ENCODE results near the gene PDE1C. TPM values are rescaled to one million over a fixed set of nuclear protein-coding genes. Genes with fewer than 3 reads are reported as not detected.
A peak's percentile ranks its signal among the peaks of the same experiment; 100 is the strongest.

PDE1C gene
- total RNA-seq, 1 donor from 2014 or later: 0.26 TPM

DNA sequence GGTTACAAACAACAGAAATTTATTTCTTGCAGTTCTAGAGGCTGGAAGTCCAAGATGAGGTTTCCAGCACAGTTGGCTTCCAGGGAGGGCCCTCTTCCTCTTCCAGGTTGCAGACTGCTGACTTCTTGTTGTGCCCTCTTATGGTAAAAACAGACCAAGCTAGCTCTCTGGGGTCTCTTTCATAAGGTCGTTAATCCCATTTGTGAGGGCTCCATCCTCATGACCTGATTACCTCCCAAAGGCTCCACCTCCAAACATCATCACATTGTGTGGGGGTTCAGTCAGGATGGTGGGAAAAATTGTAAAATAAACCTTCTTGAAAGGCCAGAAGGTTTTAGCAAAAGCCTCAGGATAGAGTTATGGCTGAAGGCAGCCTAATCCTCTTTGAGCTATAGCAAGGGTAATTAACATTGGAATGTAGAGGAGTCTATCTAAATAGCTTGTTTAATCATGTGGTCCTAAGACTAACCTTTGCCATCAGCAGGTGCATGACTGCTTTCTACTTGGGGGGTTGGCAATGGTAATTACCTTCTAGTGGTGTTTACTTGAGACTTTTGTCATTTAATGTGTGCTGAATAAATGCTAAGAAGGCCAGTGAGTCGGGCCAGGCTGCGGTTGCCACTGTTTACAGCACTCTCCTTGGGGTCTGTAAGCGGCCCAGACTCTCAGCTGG, 302.4 kb downstream of the PDE1C start:
- Mint-ChIP-seq H3K4me3 (no peak overlapping the region), H3K36me3 (ENCODE audit: low read depth) (no peaks in the 10 kb centered on the region), H3K27me3 (ENCODE audit: low read depth) (no peaks in the 10 kb centered on the region), H3K27ac (ENCODE audit: unreplicated experiment) (no peak overlapping the region), H3K4me1 (no peaks in the 10 kb centered on the region), H3K9me3 (peaks cover 2% of the 10 kb centered on the region)
- TF ChIP-seq, protein P1, sequence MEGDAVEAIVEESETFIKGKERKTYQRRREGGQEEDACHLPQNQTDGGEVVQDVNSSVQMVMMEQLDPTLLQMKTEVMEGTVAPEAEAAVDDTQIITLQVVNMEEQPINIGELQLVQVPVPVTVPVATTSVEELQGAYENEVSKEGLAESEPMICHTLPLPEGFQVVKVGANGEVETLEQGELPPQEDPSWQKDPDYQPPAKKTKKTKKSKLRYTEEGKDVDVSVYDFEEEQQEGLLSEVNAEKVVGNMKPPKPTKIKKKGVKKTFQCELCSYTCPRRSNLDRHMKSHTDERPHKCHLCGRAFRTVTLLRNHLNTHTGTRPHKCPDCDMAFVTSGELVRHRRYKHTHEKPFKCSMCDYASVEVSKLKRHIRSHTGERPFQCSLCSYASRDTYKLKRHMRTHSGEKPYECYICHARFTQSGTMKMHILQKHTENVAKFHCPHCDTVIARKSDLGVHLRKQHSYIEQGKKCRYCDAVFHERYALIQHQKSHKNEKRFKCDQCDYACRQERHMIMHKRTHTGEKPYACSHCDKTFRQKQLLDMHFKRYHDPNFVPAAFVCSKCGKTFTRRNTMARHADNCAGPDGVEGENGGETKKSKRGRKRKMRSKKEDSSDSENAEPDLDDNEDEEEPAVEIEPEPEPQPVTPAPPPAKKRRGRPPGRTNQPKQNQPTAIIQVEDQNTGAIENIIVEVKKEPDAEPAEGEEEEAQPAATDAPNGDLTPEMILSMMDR (conservative IDR thresholded peaks at IDR 0.05): no peak
- no peak for DNase-seq (ENCODE audit: low read depth, low spot score)

DNA sequence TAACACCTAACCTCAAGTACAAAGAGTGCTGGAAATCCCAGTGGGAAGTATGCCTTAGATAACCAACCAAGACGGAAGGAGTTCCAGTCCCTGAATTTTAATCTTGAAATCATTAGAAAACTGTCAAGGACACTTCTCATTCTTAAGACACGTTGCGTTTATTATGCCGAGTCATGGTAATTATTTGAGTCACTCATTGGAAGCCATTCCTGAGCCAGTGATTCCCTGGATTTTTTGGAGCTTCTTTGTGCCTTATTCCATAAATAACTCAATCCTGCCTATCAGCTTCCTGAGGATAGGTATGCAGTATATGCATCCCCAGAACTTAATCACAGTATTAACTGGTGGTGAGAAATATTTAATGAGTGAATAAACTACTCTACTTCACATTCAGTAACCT, 305.7 kb downstream of the PDE1C start:
- Mint-ChIP-seq H3K27me3 (ENCODE audit: low read depth) (peaks cover 5% of the 10 kb centered on the region), H3K27ac (ENCODE audit: unreplicated experiment) (no peak overlapping the region), H3K9me3 (no peaks in the 10 kb centered on the region), H3K4me3 (no peak overlapping the region), H3K36me3 (ENCODE audit: low read depth) (no peaks in the 10 kb centered on the region), H3K4me1 (no peaks in the 10 kb centered on the region)
- TF ChIP-seq, protein P1 (conservative IDR thresholded peaks at IDR 0.05): no peak
- DNase-seq (ENCODE audit: low read depth, low spot score): no peak

DNA sequence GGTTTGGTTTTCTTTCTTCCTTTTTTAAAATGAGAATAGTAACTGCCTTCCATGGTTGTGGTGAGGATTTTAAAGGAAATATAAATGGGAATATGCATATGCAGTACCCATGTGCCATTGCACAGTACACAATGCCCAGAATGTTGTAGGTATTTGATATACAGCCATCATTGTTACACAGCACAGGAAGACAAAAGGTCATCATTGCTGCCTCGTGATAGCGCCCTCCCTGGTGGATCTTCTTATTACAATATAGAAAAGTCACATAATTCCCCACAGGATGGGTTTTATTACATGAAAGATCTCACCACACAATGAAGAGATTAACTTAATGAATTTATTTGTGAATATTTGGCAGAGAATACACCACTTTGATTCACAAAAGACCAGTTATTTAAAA, 306.7 kb downstream of the PDE1C start:
- no peaks in the 10 kb centered on the region for H3K36me3 Mint-ChIP-seq (ENCODE audit: low read depth)
- TF ChIP-seq, protein P1 (conservative IDR thresholded peaks at IDR 0.05): peak; percentile 49
- H3K9me3 Mint-ChIP-seq: no peaks in the 10 kb centered on the region
- no peak overlapping the region for H3K4me3 Mint-ChIP-seq
- no peak overlapping the region for H3K27ac Mint-ChIP-seq (ENCODE audit: unreplicated experiment)
- H3K27me3 Mint-ChIP-seq (ENCODE audit: low read depth): peaks cover 5% of the 10 kb centered on the region
- no peak for DNase-seq (ENCODE audit: low read depth, low spot score)
- H3K4me1 Mint-ChIP-seq: no peaks in the 10 kb centered on the region

DNA sequence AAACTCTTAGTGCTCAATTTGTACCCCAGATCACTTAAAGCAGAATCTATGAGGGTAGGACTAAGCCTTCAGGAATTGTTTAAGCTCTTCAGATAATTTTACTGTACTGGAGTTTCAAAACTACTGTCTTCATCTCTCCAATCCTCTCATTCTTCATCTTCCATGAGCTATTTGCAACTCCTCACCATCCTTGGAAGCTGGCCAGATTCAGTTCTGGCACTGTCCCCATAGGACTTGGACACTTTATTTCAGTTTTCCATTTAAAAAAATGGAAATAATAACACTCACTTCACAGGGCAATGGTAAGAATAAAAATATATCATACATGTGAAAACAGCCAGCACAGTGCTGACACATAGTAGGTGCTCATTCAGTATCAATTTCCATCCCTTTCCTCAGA, 308.6 kb downstream of the PDE1C start:
- peaks cover 6% of the 10 kb centered on the region for H3K9me3 Mint-ChIP-seq
- no peak for DNase-seq (ENCODE audit: low read depth, low spot score)
- TF ChIP-seq, protein P1 (conservative IDR thresholded peaks at IDR 0.05): no peak
- H3K36me3 Mint-ChIP-seq (ENCODE audit: low read depth): no peaks in the 10 kb centered on the region
- peaks cover 7% of the 10 kb centered on the region for H3K27me3 Mint-ChIP-seq (ENCODE audit: low read depth)
- no peaks in the 10 kb centered on the region for H3K4me1 Mint-ChIP-seq
- no peak overlapping the region for H3K4me3 Mint-ChIP-seq
- no peak overlapping the region for H3K27ac Mint-ChIP-seq (ENCODE audit: unreplicated experiment)

DNA sequence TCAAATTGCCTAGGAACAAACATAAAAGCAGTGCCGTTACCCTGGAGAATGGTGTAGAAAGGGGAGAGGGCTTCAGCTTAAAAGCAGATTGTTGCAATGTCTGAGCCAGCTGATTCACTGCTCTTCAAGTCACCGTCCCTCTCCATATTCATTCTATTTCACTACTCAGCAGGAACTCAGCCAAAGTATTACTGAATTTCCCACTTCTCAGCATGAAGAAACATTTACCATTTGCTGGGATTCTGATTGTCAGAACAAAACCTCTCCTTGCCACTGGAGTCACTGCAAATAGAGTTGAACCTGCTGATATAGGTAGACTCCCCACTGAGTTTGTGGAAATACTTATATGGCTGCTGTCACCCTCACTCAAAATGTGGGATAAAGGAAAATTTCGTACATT, 311.5 kb downstream of the PDE1C start:
- Mint-ChIP-seq H3K4me3 (no peak overlapping the region), H3K36me3 (ENCODE audit: low read depth) (no peaks in the 10 kb centered on the region), H3K4me1 (no peaks in the 10 kb centered on the region), H3K27me3 (ENCODE audit: low read depth) (peaks cover 7% of the 10 kb centered on the region), H3K27ac (ENCODE audit: unreplicated experiment) (no peak overlapping the region), H3K9me3 (peaks cover 10% of the 10 kb centered on the region)
- TF ChIP-seq, protein P1 (conservative IDR thresholded peaks at IDR 0.05): no peak
- no peak for DNase-seq (ENCODE audit: low read depth, low spot score)
